Caco-2 (cell line): Measurements from ENCODE around the gene SSH2. TPM values are rescaled to one million over a fixed set of nuclear protein-coding genes. Genes with fewer than 3 reads are reported as not detected.
A peak's percentile ranks its signal among the peaks of the same experiment; 100 is the strongest.

Experiments used
- BruUV-seq: library from RNA; stranded (reverse); fragments of 400-500 nt; replicated peaks from 2 replicates; lab custom pipeline; 2021; lab: Mats Ljungman, UMichigan
- CTCF ChIA-PET: fragments of 300-600 bp; sonication (Branson Sonifier 250); formaldehyde crosslinking; loops from one replicate; lab custom pipeline; 2022; ENCODE audit warnings: antibody characterized with exemption; lab: Charles Lee
- POLR2A ChIA-PET: fragments of 300-600 bp; sonication (Branson Sonifier 250); formaldehyde crosslinking; loops from one replicate; lab custom pipeline; 2022; ENCODE audit warnings: antibody characterized with exemption; lab: Charles Lee
- DNase-seq, 2 experiments: peaks; one replicate each; pipeline versions ENCODE4 v3.0.0 to v3.0.0-alpha.2; 2020 to 2022
- H3K27me3 ChIP-seq: replicated peaks from 2 replicates; pipeline ENCODE4 v1.6.0; 2011; ENCODE audit warnings: low read length; ENCODE audit not compliant: control insufficient read depth, insufficient read depth
- H3K36me3 ChIP-seq: 2 replicates; pipeline ENCODE4 v1.5.1; 2011; ENCODE audit warnings: low read length; ENCODE audit not compliant: control insufficient read depth, insufficient read depth
- H3K4me1 ChIP-seq: fragments of 250-450 bp; sonication (Bioruptor Pico); 2 replicates; pipeline ENCODE4 v1.5.1; 2020; ENCODE audit warnings: mild to moderate bottlenecking
- H3K4me3 ChIP-seq: 2 replicates; pipeline ENCODE4 v1.5.1; 2011; ENCODE audit warnings: low read depth, mild to moderate bottlenecking, control low read depth, low read length
- H3K9me3 ChIP-seq: fragments of 250-450 bp; sonication (Bioruptor Pico); 2 replicates; pipeline ENCODE4 v1.5.1; 2020; ENCODE audit warnings: mild to moderate bottlenecking, moderate library complexity
- H3K27ac Mint-ChIP-seq: one replicate; pipeline ENCODE4 v1.8.0; 2022; ENCODE audit warnings: mixed read lengths; ENCODE audit not compliant: unreplicated experiment
- H3K27me3 Mint-ChIP-seq: one replicate; pipeline ENCODE4 v1.8.0; 2022; ENCODE audit warnings: mixed read lengths; ENCODE audit not compliant: insufficient read depth, unreplicated experiment
- H3K36me3 Mint-ChIP-seq: one replicate; pipeline ENCODE4 v1.8.0; 2022; ENCODE audit warnings: mild to moderate bottlenecking, mixed read lengths; ENCODE audit not compliant: insufficient read depth, unreplicated experiment
- H3K4me1 Mint-ChIP-seq: one replicate; pipeline ENCODE4 v1.8.0; 2022; ENCODE audit warnings: low read depth, mixed read lengths; ENCODE audit not compliant: unreplicated experiment
- H3K4me3 Mint-ChIP-seq: one replicate; pipeline ENCODE4 v1.8.0; 2022; ENCODE audit warnings: mild to moderate bottlenecking, moderate library complexity, mixed read lengths; ENCODE audit not compliant: unreplicated experiment
- H3K9me3 Mint-ChIP-seq: one replicate; pipeline ENCODE4 v1.8.0; 2022; ENCODE audit warnings: mixed read lengths; ENCODE audit not compliant: unreplicated experiment
- CTCF ChIP-seq, 2 experiments: fragments of 200-600 bp in 1 of 2; IDR thresholded peaks; 1 replicate in 1 of 2; 2 replicates in 1 of 2; pipeline versions ENCODE4 v1.5.1 to v1.8.0; 2011 to 2022; ENCODE audit warnings: antibody characterized with exemption in 1 of 2, control low read depth in 1 of 2, inconsistent platforms in 1 of 2, low read depth in 1 of 2, low read length in 1 of 2, mild to moderate bottlenecking in 1 of 2, moderate library complexity in 1 of 2; ENCODE audit not compliant: insufficient read depth in 1 of 2, severe bottlenecking in 1 of 2, unreplicated experiment in 1 of 2
- intact Hi-C: fragments of 100-400 bp; cut with micrococcal nuclease; formaldehyde crosslinking; loops from one replicate; pipeline ENCODE4 v1.10.0; 2022; ENCODE audit not compliant: unreplicated experiment
- total RNA-seq: library from RNA; stranded (reverse); gene quantifications from 2 replicates; pipeline ENCODE4 v1.2.3, GENCODE V29; 2022

Gene SSH2
- total RNA-seq, 1 experiment from 2014 or later, result 48.2 TPM

GRCh38 chr17:29623283-29623647 lies 306.8 kb downstream of the SSH2 start:
- peaks cover 13% of the 10 kb centered on the region for H3K36me3 Mint-ChIP-seq
- H3K27ac Mint-ChIP-seq, result peak overlapping the region; percentile 54
- BruUV-seq, result no TSS peak
- intact Hi-C loops, result no loop called here
- Histone ChIP-seq H3K4me3 (peak overlapping the region; percentile 50), H3K4me1 (peaks cover 6% of the 10 kb centered on the region), H3K27me3 (no peaks in the 10 kb centered on the region), H3K36me3 (no peaks in the 10 kb centered on the region), H3K9me3 (no peaks in the 10 kb centered on the region)
- H3K9me3 Mint-ChIP-seq, result no peaks in the 10 kb centered on the region
- TF ChIP-seq CTCF (IDR thresholded peaks at IDR 0.05; ENCODE audit: insufficient read depth in 1 of 2, low read depth in 1 of 2, low read length in 1 of 2, severe bottlenecking in 1 of 2, unreplicated experiment in 1 of 2), result no peak
- H3K4me1 Mint-ChIP-seq, result peaks cover 7% of the 10 kb centered on the region
- no peak for DNase-seq
- peak overlapping the region; percentile 72 for H3K4me3 Mint-ChIP-seq
- no peaks in the 10 kb centered on the region for H3K27me3 Mint-ChIP-seq
- CTCF ChIA-PET, result no interaction called here
- POLR2A ChIA-PET, result no interaction called here

- Mint-ChIP-seq H3K36me3 (peaks cover 13% of the 10 kb centered on the region), H3K4me3 (peak within 1 kb of the TSS; percentile 72), H3K4me1 (peaks cover 7% of the 10 kb centered on the region), H3K9me3 (no peaks in the 10 kb centered on the region), H3K27me3 (no peaks in the 10 kb centered on the region), H3K27ac (peak within 1 kb of the TSS; percentile 54)
- Histone ChIP-seq H3K36me3 (no peaks in the 10 kb centered on the region), H3K4me3 (peak within 1 kb of the TSS; percentile 50), H3K4me1 (peaks cover 8% of the 10 kb centered on the region), H3K9me3 (no peaks in the 10 kb centered on the region), H3K27me3 (no peaks in the 10 kb centered on the region)
- ChIA-PET CTCF (interaction anchor here (1.2 kb wide), 1 partner anchor 17 kb away, joined by 4 read pairs; no protein-coding TSS in a partner anchor), POLR2A (no interaction called here)
- intact Hi-C loops, result no loop called here
- peak in 1 of 2 experiments; percentile 75 for DNase-seq
- no peak for TF ChIP-seq CTCF (IDR thresholded peaks at IDR 0.05; ENCODE audit: insufficient read depth in 1 of 2, low read depth in 1 of 2, low read length in 1 of 2, severe bottlenecking in 1 of 2, unreplicated experiment in 1 of 2)
- BruUV-seq, result no TSS peak
These were observed 307.4 kb downstream of the SSH2 start, which contains the start of gene CORO6 for GRCh38 chr17:29622337-29623282. Gene CORO6, minus strand, starts transcription at chr17:29622912. Its CDS starts 1,491 bp downstream, at chr17:29621421.

- DNase-seq, result no peak
- H3K4me3 ChIP-seq, result no peak overlapping the region
- no peak overlapping the region for H3K27ac Mint-ChIP-seq
- BruUV-seq, result no TSS peak
- intact Hi-C loops, result no loop called here
- peaks cover 17% of the 10 kb centered on the region for H3K4me1 ChIP-seq
- no peak for TF ChIP-seq CTCF (IDR thresholded peaks at IDR 0.05; ENCODE audit: insufficient read depth in 1 of 2, low read depth in 1 of 2, low read length in 1 of 2, severe bottlenecking in 1 of 2, unreplicated experiment in 1 of 2)
- H3K4me1 Mint-ChIP-seq, result peaks cover 13% of the 10 kb centered on the region
- H3K36me3 ChIP-seq, result no peaks in the 10 kb centered on the region
- ChIA-PET POLR2A (no interaction called here), CTCF (interaction anchor here (1.2 kb wide), 1 partner anchor 18 kb away, joined by 4 read pairs; no protein-coding TSS in a partner anchor)
- H3K27me3 ChIP-seq, result peaks cover 2% of the 10 kb centered on the region
- H3K36me3 Mint-ChIP-seq, result peaks cover 13% of the 10 kb centered on the region
- H3K9me3 ChIP-seq, result no peaks in the 10 kb centered on the region
- H3K4me3 Mint-ChIP-seq, result peak overlapping the region; percentile 72
- no peaks in the 10 kb centered on the region for H3K9me3 Mint-ChIP-seq
- H3K27me3 Mint-ChIP-seq, result peaks cover 4% of the 10 kb centered on the region
These were observed 308.3 kb downstream of the SSH2 start for GRCh38 chr17:29621751-29622194.
